Prostate gland (tissue), 2 donors: ENCODE results near the gene DFFA. TPM values are rescaled to one million over a fixed set of nuclear protein-coding genes. Genes with fewer than 3 reads are reported as not detected.
A peak's percentile ranks its signal among the peaks of the same experiment; 100 is the strongest.

Experiments used
- DNase-seq: peaks from one replicate; pipeline ENCODE4 v3.0.0-alpha.2; 2019; ENCODE audit warnings: low spot score
- H3K27ac ChIP-seq, 2 donors: fragments of 200-600 bp; sonication (generic); 2 replicates each; pipeline ENCODE4 v1.5.1; 2017 to 2019
- H3K27me3 ChIP-seq: fragments of 200-600 bp; sonication (generic); replicated peaks from 2 replicates; pipeline ENCODE4 v1.5.1; 2019; ENCODE audit not compliant: insufficient read depth
- H3K36me3 ChIP-seq, 2 donors: fragments of 200-600 bp; sonication (generic); 1 replicate in 1 of 2; 2 replicates in 1 of 2; pipeline versions ENCODE4 v1.5.1 to v1.8.1; 2017 to 2019
- H3K4me1 ChIP-seq: fragments of 200-600 bp; sonication (generic); replicated peaks from 2 replicates; pipeline ENCODE4 v1.5.1; 2019
- H3K4me3 ChIP-seq, 2 donors: fragments of 200-600 bp; sonication (generic); 2 replicates each; pipeline ENCODE4 v1.5.1; 2017 to 2019
- H3K9me3 ChIP-seq: fragments of 200-600 bp; sonication (generic); 2 replicates; pipeline ENCODE4 v1.5.1; 2017
- CTCF ChIP-seq, 4 experiments: fragments of 200-600 bp in 2 of 4; fragments of 450-650 bp in 2 of 4; sonication (generic) in 2 of 4; IDR thresholded peaks; 1 replicate in 3 of 4; 2 replicates in 1 of 4; pipeline ENCODE4 v1.5.1; 2016 to 2019; ENCODE audit warnings: antibody characterized with exemption in 4 of 4, mild to moderate bottlenecking in 2 of 4, moderate library complexity in 2 of 4
- POLR2A ChIP-seq: fragments of 450-650 bp; IDR thresholded peaks from one replicate; pipeline ENCODE4 v1.6.1; 2016; ENCODE audit warnings: antibody characterized with exemption, mild to moderate bottlenecking
- POLR2AphosphoS5 ChIP-seq: sonication (generic); formaldehyde crosslinking; IDR thresholded peaks from one replicate; pipeline ENCODE4 v1.6.1; 2017; ENCODE audit warnings: antibody characterized with exemption
- WGBS: methylation state at CpG from one replicate; pipeline ENCODE4 v1.1.5; 2018; 5-methylcytosine and 5-hydroxymethylcytosine counted together
- intact Hi-C: fragments of 100-400 bp; cut with DNase I; formaldehyde crosslinking; loops from one replicate; pipeline ENCODE4 v1.14.2; 2022
- total RNA-seq, 2 donors: library from RNA; depleted of rRNA; stranded (reverse); fragments of >200 nt; gene quantifications; one replicate each; pipeline ENCODE4 v1.1.0, GENCODE V29; 2016

The DFFA gene
- total RNA-seq, 2 donors from 2014 or later, result 24.8 to 35.5 TPM

DNA sequence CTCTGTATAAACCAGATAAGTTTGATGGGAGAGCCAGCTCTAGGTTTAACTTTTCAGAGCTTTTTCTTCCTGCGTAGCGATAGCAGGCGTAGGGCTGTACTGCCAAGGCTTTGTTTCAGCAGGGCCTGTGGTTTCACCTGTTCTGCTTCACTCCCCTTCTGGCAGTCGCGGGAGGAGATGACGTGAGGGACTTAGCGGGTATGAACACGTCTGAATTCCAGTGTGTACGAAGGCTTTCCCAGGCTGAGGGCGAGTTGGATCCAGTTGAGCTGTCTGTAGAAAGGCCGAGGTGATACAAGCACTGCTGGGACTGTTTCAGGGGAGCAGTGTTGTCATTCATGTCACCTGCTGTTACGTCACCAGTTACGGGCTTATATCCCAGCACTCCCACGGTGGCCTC is 23.6 kb upstream of the DFFA start:
- H3K4me3 ChIP-seq, result no peak overlapping the region
- no peaks in the 10 kb centered on the region for H3K9me3 ChIP-seq
- intact Hi-C loops, result no loop called here
- 47% methylated on average over 14 of the region's 14 CpGs for WGBS
- H3K36me3 ChIP-seq, result no peaks in the 10 kb centered on the region
- TF ChIP-seq POLR2AphosphoS5, result peak; percentile 93
- no peak for TF ChIP-seq CTCF (IDR thresholded peaks at IDR 0.05)
- peak; percentile 61 for TF ChIP-seq POLR2A
- H3K27ac ChIP-seq, result peak overlapping the region; percentile 86 to 90
- peaks cover 7% of the 10 kb centered on the region for H3K4me1 ChIP-seq
- no peaks in the 10 kb centered on the region for H3K27me3 ChIP-seq
- peak; percentile 90 for DNase-seq

GRCh38 chr1:10495475-10495817 is 23.1 kb upstream of the DFFA start:
- TF ChIP-seq POLR2AphosphoS5, result no peak
- TF ChIP-seq POLR2A, result no peak
- no peak for TF ChIP-seq CTCF (IDR thresholded peaks at IDR 0.05)
- intact Hi-C loops, result no loop called here
- no peak for DNase-seq
- Histone ChIP-seq H3K9me3 (no peaks in the 10 kb centered on the region), H3K27ac (peak overlapping the region; percentile 86 to 90), H3K4me3 (no peak overlapping the region), H3K27me3 (no peaks in the 10 kb centered on the region), H3K4me1 (peaks cover 7% of the 10 kb centered on the region), H3K36me3 (no peaks in the 10 kb centered on the region)
- WGBS, result 46% methylated on average over 10 of the region's 10 CpGs

DNA sequence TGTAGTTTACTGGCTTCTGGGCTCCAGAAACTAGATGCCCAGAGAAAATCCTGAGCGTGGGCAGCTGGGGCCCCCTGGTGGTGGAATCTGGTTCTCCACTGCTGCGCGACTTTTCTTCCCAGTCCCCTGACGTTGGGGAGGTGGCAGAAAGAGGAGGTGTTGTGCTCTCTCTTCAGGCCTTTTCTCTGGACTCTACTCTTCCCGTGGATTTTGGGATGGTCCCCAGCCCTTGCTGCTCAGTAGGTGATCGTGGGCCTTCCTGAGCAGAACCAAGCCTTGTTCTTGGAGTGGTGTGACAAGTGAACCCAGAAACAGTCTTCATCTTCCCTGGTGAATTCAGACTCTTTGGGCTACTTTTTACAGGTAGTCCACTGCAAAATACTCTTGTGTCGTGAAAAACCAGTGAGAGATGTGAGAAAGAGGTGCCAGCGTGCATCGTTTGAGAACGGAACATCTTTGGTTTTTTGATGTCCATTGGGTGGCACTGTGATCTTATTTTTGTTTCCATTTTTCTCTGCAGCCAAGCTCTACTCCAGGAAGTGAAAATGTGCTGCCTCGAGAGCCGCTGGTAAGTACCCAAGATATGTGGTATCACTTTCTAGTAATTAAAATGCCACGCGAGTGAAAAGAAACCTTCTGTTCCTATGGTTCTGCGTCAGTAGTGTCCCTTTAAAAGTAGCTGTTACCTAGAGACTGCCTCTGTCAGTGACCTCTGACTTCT is 22.6 kb upstream of the DFFA start:
- Histone ChIP-seq H3K27ac (peak overlapping the region; percentile 86 to 90), H3K27me3 (no peaks in the 10 kb centered on the region), H3K4me1 (peaks cover 7% of the 10 kb centered on the region), H3K9me3 (no peaks in the 10 kb centered on the region), H3K36me3 (no peaks in the 10 kb centered on the region), H3K4me3 (no peak overlapping the region)
- intact Hi-C loops, result loop anchor here (1.0 kb wide), 1 partner anchor 65 kb away; the partner anchor contains the start of gene CENPS
- TF ChIP-seq POLR2A, result no peak
- peak; percentile 59 for TF ChIP-seq POLR2AphosphoS5
- peak; percentile 93 to 97 (median 95) for TF ChIP-seq CTCF (IDR thresholded peaks at IDR 0.05)
- DNase-seq, result peak; percentile 76
- WGBS, result 3% methylated on average over 15 of the region's 15 CpGs

- no peaks in the 10 kb centered on the region for H3K36me3 ChIP-seq
- H3K9me3 ChIP-seq, result no peaks in the 10 kb centered on the region
- no peaks in the 10 kb centered on the region for H3K27me3 ChIP-seq
- no peak for TF ChIP-seq CTCF (IDR thresholded peaks at IDR 0.05)
- no peak for TF ChIP-seq POLR2A
- TF ChIP-seq POLR2AphosphoS5, result no peak
- intact Hi-C loops, result loop anchor here (1.0 kb wide), 1 partner anchor 64 kb away; the partner anchor contains the start of gene CENPS
- H3K27ac ChIP-seq, result peak overlapping the region; percentile 86 to 90
- DNase-seq, result no peak
- WGBS, result 67% methylated on average over 5 of the region's 5 CpGs
- H3K4me1 ChIP-seq, result peaks cover 7% of the 10 kb centered on the region
- H3K4me3 ChIP-seq, result no peak overlapping the region
Measured at GRCh38 chr1:10494418-10494753, 22.1 kb upstream of the DFFA start.
